Measurements from ENCODE around the gene PRSS2. TPM values are rescaled to one million over a fixed set of nuclear protein-coding genes. Genes with fewer than 3 reads are reported as not detected.
"Not testable (repeated sequence)": the region's sequence is repeated elsewhere in the genome, so short reads cannot be mapped to it uniquely, and the experiment has no call there.

PRSS2 gene
- total RNA-seq, 1 experiment from 2014 or later = 9.3 TPM

GRCh38 chr7:142760071-142760642, 10.6 kb upstream of the PRSS2 start:
- intact Hi-C loops (cut with micrococcal nuclease; ENCODE audit: unreplicated experiment) = no loop called here
- Mint-ChIP-seq H3K4me1 (ENCODE audit: low read depth, unreplicated experiment) (peaks cover 18% of the 10 kb centered on the region), H3K9me3 (ENCODE audit: unreplicated experiment) (peaks cover 18% of the 10 kb centered on the region), H3K27ac (ENCODE audit: unreplicated experiment) (peak overlapping the region; percentile 94), H3K27me3 (ENCODE audit: insufficient read depth, unreplicated experiment) (no peaks in the 10 kb centered on the region), H3K4me3 (ENCODE audit: unreplicated experiment) (peak overlapping the region; percentile 17), H3K36me3 (ENCODE audit: insufficient read depth, unreplicated experiment) (no peaks in the 10 kb centered on the region)
- peak; percentile 83 to 84 for DNase-seq
- no peaks in the 10 kb centered on the region for H3K9me3 ChIP-seq
- H3K4me3 ChIP-seq (ENCODE audit: low read depth, low read length) = no peak overlapping the region
- ChIA-PET CTCF (interaction anchor here (1.2 to 2.0 kb wide), 3 partner anchors 10 to 48 kb away, joined by 3 to 10 read pairs (median 4); no protein-coding TSS in a partner anchor), POLR2A (no interaction called here)
- no peaks in the 10 kb centered on the region for H3K36me3 ChIP-seq (ENCODE audit: control insufficient read depth, insufficient read depth, low read length)
- no peaks in the 10 kb centered on the region for H3K27me3 ChIP-seq (replicated peaks; ENCODE audit: control insufficient read depth, insufficient read depth, low read length)
- BruUV-seq (replicated peaks) = no TSS peak
- H3K4me1 ChIP-seq = peaks cover 12% of the 10 kb centered on the region
- no peak for TF ChIP-seq CTCF (IDR thresholded peaks at IDR 0.05; ENCODE audit: insufficient read depth in 1 of 2, low read depth in 1 of 2, low read length in 1 of 2, severe bottlenecking in 1 of 2, unreplicated experiment in 1 of 2)

- H3K4me3 ChIP-seq (ENCODE audit: low read depth, low read length); BruUV-seq (replicated peaks); H3K36me3 ChIP-seq (ENCODE audit: control insufficient read depth, insufficient read depth, low read length); DNase-seq; H3K27me3 ChIP-seq (replicated peaks; ENCODE audit: control insufficient read depth, insufficient read depth, low read length); POLR2A ChIA-PET; intact Hi-C loops (cut with micrococcal nuclease; ENCODE audit: unreplicated experiment); H3K36me3 Mint-ChIP-seq (ENCODE audit: insufficient read depth, unreplicated experiment); H3K9me3 ChIP-seq; CTCF ChIA-PET; H3K4me3 Mint-ChIP-seq (ENCODE audit: unreplicated experiment); H3K27me3 Mint-ChIP-seq (ENCODE audit: insufficient read depth, unreplicated experiment): not testable (repeated sequence)
- Mint-ChIP-seq H3K4me1 (ENCODE audit: low read depth, unreplicated experiment) (peaks cover 18% of the 10 kb centered on the region), H3K9me3 (ENCODE audit: unreplicated experiment) (peaks cover 18% of the 10 kb centered on the region), H3K27ac (ENCODE audit: unreplicated experiment) (peak overlapping the region; percentile 94)
- H3K4me1 ChIP-seq = peaks cover 12% of the 10 kb centered on the region
These were observed 9.2 kb upstream of the PRSS2 start for GRCh38 chr7:142761606-142762005.

GRCh38 chr7:142762104-142762503, 8.7 kb upstream of the PRSS2 start:
- Mint-ChIP-seq H3K27ac (ENCODE audit: unreplicated experiment) (peak overlapping the region; percentile 94), H3K4me1 (ENCODE audit: low read depth, unreplicated experiment) (peaks cover 18% of the 10 kb centered on the region), H3K27me3 (ENCODE audit: insufficient read depth, unreplicated experiment) (no peaks in the 10 kb centered on the region), H3K9me3 (ENCODE audit: unreplicated experiment) (peaks cover 18% of the 10 kb centered on the region), H3K36me3 (ENCODE audit: insufficient read depth, unreplicated experiment) (no peaks in the 10 kb centered on the region), H3K4me3 (ENCODE audit: unreplicated experiment) (no peak overlapping the region)
- DNase-seq = no peak
- intact Hi-C loops (cut with micrococcal nuclease; ENCODE audit: unreplicated experiment) = no loop called here
- ChIA-PET CTCF (no interaction called here), POLR2A (no interaction called here)
- peaks cover 12% of the 10 kb centered on the region for H3K4me1 ChIP-seq
- BruUV-seq (replicated peaks) = no TSS peak
- no peak overlapping the region for H3K4me3 ChIP-seq (ENCODE audit: low read depth, low read length)
- no peaks in the 10 kb centered on the region for H3K36me3 ChIP-seq (ENCODE audit: control insufficient read depth, insufficient read depth, low read length)
- H3K27me3 ChIP-seq (replicated peaks; ENCODE audit: control insufficient read depth, insufficient read depth, low read length) = no peaks in the 10 kb centered on the region
- no peaks in the 10 kb centered on the region for H3K9me3 ChIP-seq
- TF ChIP-seq CTCF (IDR thresholded peaks at IDR 0.05; ENCODE audit: insufficient read depth in 1 of 2, low read depth in 1 of 2, low read length in 1 of 2, severe bottlenecking in 1 of 2, unreplicated experiment in 1 of 2) = no peak

GRCh38 chr7:142767451-142767850, 3.3 kb upstream of the PRSS2 start:
- TF ChIP-seq CTCF (IDR thresholded peaks at IDR 0.05; ENCODE audit: insufficient read depth in 1 of 2, low read depth in 1 of 2, low read length in 1 of 2, severe bottlenecking in 1 of 2, unreplicated experiment in 1 of 2) = no peak
- ChIA-PET CTCF (no interaction called here), POLR2A (no interaction called here)
- H3K4me1 Mint-ChIP-seq (ENCODE audit: low read depth, unreplicated experiment) = peaks cover 11% of the 10 kb centered on the region
- no peaks in the 10 kb centered on the region for H3K27me3 Mint-ChIP-seq (ENCODE audit: insufficient read depth, unreplicated experiment)
- H3K27ac Mint-ChIP-seq (ENCODE audit: unreplicated experiment) = no peak overlapping the region
- intact Hi-C loops (cut with micrococcal nuclease; ENCODE audit: unreplicated experiment) = no loop called here
- no peaks in the 10 kb centered on the region for H3K27me3 ChIP-seq (replicated peaks; ENCODE audit: control insufficient read depth, insufficient read depth, low read length)
- no peaks in the 10 kb centered on the region for H3K36me3 Mint-ChIP-seq (ENCODE audit: insufficient read depth, unreplicated experiment)
- H3K9me3 ChIP-seq = no peaks in the 10 kb centered on the region
- H3K4me1 ChIP-seq = no peaks in the 10 kb centered on the region
- DNase-seq = no peak
- no peak overlapping the region for H3K4me3 Mint-ChIP-seq (ENCODE audit: unreplicated experiment)
- no TSS peak for BruUV-seq (replicated peaks)
- no peak overlapping the region for H3K4me3 ChIP-seq (ENCODE audit: low read depth, low read length)
- H3K36me3 ChIP-seq (ENCODE audit: control insufficient read depth, insufficient read depth, low read length) = no peaks in the 10 kb centered on the region
- no peaks in the 10 kb centered on the region for H3K9me3 Mint-ChIP-seq (ENCODE audit: unreplicated experiment)

All from Caco-2 (cell line).